Esophagus squamous epithelium (tissue), 5 donors: Measurements from ENCODE around the gene GAL. TPM values are rescaled to one million over a fixed set of nuclear protein-coding genes. Genes with fewer than 3 reads are reported as not detected.
A peak's percentile ranks its signal among the peaks of the same experiment; 100 is the strongest.
"Not testable (repeated sequence)": the region's sequence is repeated elsewhere in the genome, so short reads cannot be mapped to it uniquely, and the experiment has no call there.

Source experiments
- DNase-seq: peaks from one replicate; lab custom pipeline; 2025; lab: John Stamatoyannopoulos, UW
- H3K27ac ChIP-seq, 4 donors: fragments of 200-600 bp; sonication (generic); one replicate each; pipeline ENCODE4 v1.5.1; 2016 to 2019; ENCODE audit warnings: mild to moderate bottlenecking in 1 of 4
- H3K27me3 ChIP-seq, 4 donors: fragments of 200-600 bp; sonication (generic); 1 replicate in 3 of 4; 2 replicates in 1 of 4; pipeline versions ENCODE4 v1.5.1 to v1.6.0; 2017 to 2021; ENCODE audit warnings: antibody characterized with exemption in 1 of 4
- H3K36me3 ChIP-seq, 3 donors: fragments of 200-600 bp; sonication (generic); one replicate each; pipeline ENCODE4 v1.5.1; 2016 to 2019
- H3K4me1 ChIP-seq, 3 donors: fragments of 200-600 bp; sonication (generic); one replicate each; pipeline ENCODE4 v1.5.1; 2017 to 2019
- H3K4me3 ChIP-seq, 4 donors: fragments of 200-600 bp; sonication (generic); 1 replicate in 3 of 4; 2 replicates in 1 of 4; pipeline ENCODE4 v1.5.1; 2016 to 2019; ENCODE audit warnings: mild to moderate bottlenecking in 2 of 4, moderate library complexity in 1 of 4
- H3K9me3 ChIP-seq, 3 donors: fragments of 200-600 bp; sonication (generic); one replicate each; pipeline ENCODE4 v1.5.1; 2016 to 2019
- CTCF ChIP-seq, 6 experiments: fragments of 450-650 bp in 4 of 6; fragments of 200-600 bp in 2 of 6; sonication (generic) in 2 of 6; IDR thresholded peaks; one replicate each; pipeline ENCODE4 v1.5.1; 2016 to 2019; ENCODE audit warnings: antibody characterized with exemption in 6 of 6, mild to moderate bottlenecking in 4 of 6, moderate library complexity in 4 of 6
- POLR2A ChIP-seq, 4 donors: fragments of 450-650 bp; IDR thresholded peaks; one replicate each; pipeline ENCODE4 v1.6.1; 2017; ENCODE audit warnings: antibody characterized with exemption in 4 of 4, mild to moderate bottlenecking in 4 of 4, moderate library complexity in 3 of 4
- WGBS, 2 donors: methylation state at CpG; one replicate each; pipeline ENCODE4 v1.1.5; 2018; 5-methylcytosine and 5-hydroxymethylcytosine counted together
- intact Hi-C: fragments of 100-400 bp; cut with DNase I; formaldehyde crosslinking; loops from one replicate; pipeline ENCODE4 v1.15.0; 2022
- total RNA-seq, 4 donors: library from RNA; depleted of rRNA; stranded (reverse); fragments of >200 nt; gene quantifications; one replicate each; pipeline ENCODE4 v1.1.0, GENCODE V29; 2016
- donor health status: DM: yes; HTN: yes; CAD: no.

The GAL gene, protein sequence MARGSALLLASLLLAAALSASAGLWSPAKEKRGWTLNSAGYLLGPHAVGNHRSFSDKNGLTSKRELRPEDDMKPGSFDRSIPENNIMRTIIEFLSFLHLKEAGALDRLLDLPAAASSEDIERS
- total RNA-seq = 1 to 10 TPM in 1 of 4 donors, not detected in 3; 2.2 TPM

GRCh38 chr11:68684385-68685356 is at the start of gene GAL:
Gene GAL, plus strand, starts transcription at chr11:68684544. Its CDS starts 380 bp downstream, at chr11:68684924.
- WGBS, 2 donors = 61% methylated on average over 2 of the region's 113 CpGs; no CpG with 5 or more reads in 1 of the 2 donors
- no peaks in the 10 kb centered on the region for H3K9me3 ChIP-seq
- intact Hi-C loops = no loop called here
- no peak for DNase-seq
- H3K4me1 ChIP-seq = peaks cover 5 to 15% (median 11%) of the 10 kb centered on the region in 3 donors
- H3K4me3 ChIP-seq = peak within 1 kb of the TSS; percentile 21 to 60 (median 36)
- peaks cover 14 to 74% (median 17%) of the 10 kb centered on the region in 4 donors for H3K27me3 ChIP-seq
- H3K27ac ChIP-seq = no peak within 1 kb of the TSS
- TF ChIP-seq POLR2A (IDR thresholded peaks at IDR 0.05) (no peak), CTCF (IDR thresholded peaks at IDR 0.05) (no peak)
- no peaks in the 10 kb centered on the region for H3K36me3 ChIP-seq

GRCh38 chr11:68634606-68635005 is 49.7 kb upstream of the GAL start:
- WGBS, 2 donors = 66 to 67% methylated on average over 6 to 7 of the region's 7 CpGs
- DNase-seq = not testable (repeated sequence)

DNA sequence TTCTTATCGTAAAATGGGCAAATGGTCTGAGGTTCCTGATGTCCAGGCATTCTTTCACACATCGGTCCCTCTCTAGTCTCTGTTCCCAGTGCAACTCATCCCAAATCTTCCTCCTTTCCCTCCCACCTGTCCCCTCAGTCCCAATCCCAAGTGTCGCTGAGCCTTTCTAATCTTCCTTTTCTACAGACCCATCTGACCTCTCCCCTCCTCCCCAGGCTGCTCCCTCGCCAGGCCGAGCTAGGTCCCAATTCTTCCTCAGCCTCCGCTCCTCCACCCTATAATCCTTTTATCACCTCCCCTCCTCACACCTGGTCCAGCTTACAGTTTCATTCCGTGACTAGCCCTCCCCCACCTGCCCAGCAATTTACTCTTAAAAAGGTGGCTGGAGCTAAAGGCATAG is 49.2 kb upstream of the GAL start:
- H3K36me3 ChIP-seq, H3K27ac ChIP-seq, intact Hi-C loops, DNase-seq, H3K27me3 ChIP-seq, H3K4me3 ChIP-seq, H3K9me3 ChIP-seq, H3K4me1 ChIP-seq: not testable (repeated sequence)
- WGBS, 2 donors = 68 to 87% methylated on average over 5 to 7 of the region's 7 CpGs

More at GRCh38 chr11:68634606-68635005, 49.7 kb upstream of the GAL start:
- H3K27me3 ChIP-seq, H3K4me1 ChIP-seq, H3K36me3 ChIP-seq, H3K9me3 ChIP-seq, H3K27ac ChIP-seq, H3K4me3 ChIP-seq, intact Hi-C loops: not testable (repeated sequence)

DNA sequence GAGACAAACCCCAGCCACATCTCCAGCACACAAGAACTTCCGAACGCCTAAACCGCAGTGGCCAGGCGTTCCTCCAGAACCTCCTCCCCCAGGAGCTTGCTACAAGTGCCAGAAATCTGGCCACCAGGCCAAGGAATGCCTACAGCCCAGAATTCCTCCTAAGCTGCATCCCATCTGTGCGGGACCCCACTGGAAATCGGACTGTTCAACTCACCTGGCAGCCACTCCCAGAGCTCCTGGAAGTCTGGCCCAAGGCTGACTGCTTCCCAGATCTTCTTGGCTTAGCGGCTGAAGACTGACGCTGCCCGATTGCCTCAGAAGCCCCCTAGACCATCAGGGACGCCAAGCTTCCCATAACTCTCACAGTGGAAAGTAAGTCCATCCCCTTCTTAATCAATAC is 48.5 kb upstream of the GAL start:
- H3K36me3 ChIP-seq, H3K9me3 ChIP-seq, intact Hi-C loops, H3K27ac ChIP-seq, H3K4me1 ChIP-seq, DNase-seq, H3K4me3 ChIP-seq: not testable (repeated sequence)
- WGBS, 2 donors = 91 to 100% methylated on average over 1 to 5 of the region's 10 CpGs
- H3K27me3 ChIP-seq = peaks cover 0 to 11% (median 0%) of the 10 kb centered on the region in 4 donors

GRCh38 chr11:68639322-68639721 is 45.0 kb upstream of the GAL start:
- H3K27ac ChIP-seq, DNase-seq, H3K4me3 ChIP-seq, H3K4me1 ChIP-seq, H3K9me3 ChIP-seq, intact Hi-C loops, H3K36me3 ChIP-seq: not testable (repeated sequence)
- H3K27me3 ChIP-seq = peaks cover 0 to 22% (median 0%) of the 10 kb centered on the region in 4 donors
- 33% methylated on average over 1 of the region's 3 CpGs; no CpG with 5 or more reads in 1 of the 2 donors for WGBS, 2 donors

DNA sequence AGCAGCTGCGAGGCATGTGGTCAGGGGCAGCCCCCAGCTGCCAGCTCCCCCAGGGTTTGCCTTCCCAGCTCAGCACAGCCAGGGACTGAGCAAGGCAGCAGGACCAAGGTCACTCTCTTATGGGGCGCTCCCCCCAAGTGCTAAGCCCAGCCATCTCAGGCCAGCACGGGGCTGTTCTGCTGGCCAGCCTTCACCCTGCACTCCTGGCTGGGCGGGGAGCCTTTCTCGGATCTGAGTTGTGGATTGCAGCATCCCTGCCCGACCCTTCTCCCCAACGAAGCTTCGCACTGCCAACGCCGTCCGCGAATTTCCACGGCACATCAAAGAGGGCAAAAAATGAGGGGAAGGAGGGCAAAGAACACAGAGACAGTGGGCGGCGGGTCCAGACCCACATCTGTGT is 42.5 kb upstream of the GAL start:
- Histone ChIP-seq H3K36me3 (no peaks in the 10 kb centered on the region), H3K27ac (no peak overlapping the region), H3K4me1 (no peaks in the 10 kb centered on the region), H3K27me3 (peaks cover 0 to 32% (median 0%) of the 10 kb centered on the region in 4 donors), H3K9me3 (peaks cover 0 to under 1% (median 0%) of the 10 kb centered on the region in 3 donors), H3K4me3 (no peak overlapping the region)
- TF ChIP-seq CTCF (IDR thresholded peaks at IDR 0.05) = no peak
- no peak for TF ChIP-seq POLR2A (IDR thresholded peaks at IDR 0.05)
- 81 to 89% methylated on average over 3 to 8 of the region's 15 CpGs for WGBS, 2 donors
- no peak for DNase-seq
- intact Hi-C loops = loop anchor here (5.0 kb wide), 1 partner anchor 125 kb away; no protein-coding TSS in a partner anchor

DNA sequence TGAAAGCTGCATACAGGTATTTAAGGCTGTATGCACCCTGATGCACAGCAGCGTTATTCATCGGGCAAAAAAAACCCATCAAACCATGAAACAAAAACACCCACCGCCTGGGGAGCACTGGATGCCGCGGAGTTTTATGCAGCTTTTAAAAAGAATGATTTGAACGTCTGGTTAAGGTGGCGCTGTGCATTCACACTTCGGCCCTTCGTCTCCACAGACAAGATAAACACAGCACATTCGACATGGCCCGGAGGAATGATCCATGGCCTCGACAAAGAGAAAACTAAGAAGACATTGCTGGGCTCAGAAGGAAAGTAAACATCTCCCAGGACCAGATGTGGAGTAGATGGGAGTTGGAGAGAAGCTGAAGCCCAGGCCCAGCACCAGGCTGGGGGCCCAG is 40.8 kb upstream of the GAL start:
- Histone ChIP-seq H3K4me1 (no peaks in the 10 kb centered on the region), H3K36me3 (no peaks in the 10 kb centered on the region), H3K27ac (no peak overlapping the region), H3K27me3 (peaks cover 0 to 45% (median 0%) of the 10 kb centered on the region in 4 donors), H3K4me3 (no peak overlapping the region), H3K9me3 (peaks cover 0 to 13% (median 0%) of the 10 kb centered on the region in 3 donors)
- TF ChIP-seq CTCF (IDR thresholded peaks at IDR 0.05) (peak in 1 of 6 experiments; percentile 6), POLR2A (IDR thresholded peaks at IDR 0.05) (no peak)
- WGBS, 2 donors = 10 to 13% methylated on average over 8 to 12 of the region's 12 CpGs
- intact Hi-C loops = loop anchor here (5.0 kb wide), 1 partner anchor 126 kb away; no protein-coding TSS in a partner anchor
- no peak for DNase-seq
